A549 treated with dexamethasone at 1 μM for 4 hours (cell line): ENCODE data around the gene REX1BD. TPM values are rescaled to one million over a fixed set of nuclear protein-coding genes. Genes with fewer than 3 reads are reported as not detected.

Experiments used
- total RNA-seq: library from RNA; stranded (reverse); fragments of 200-300 nt; extraction: Qiagen RNA extraction; gene quantifications from 5 replicates; pipeline ENCODE4 v1.2.3, GENCODE V29; 2022

Gene REX1BD
- total RNA-seq: 38.3 to 52.4 TPM (median 45.9 TPM) in 5 replicates

GRCh38 chr19:18588611-18589379 lies at the start of gene REX1BD:
TSS of gene REX1BD (plus strand) at chr19:18588798. CDS start at chr19:18588802, 4 bp downstream.

GRCh38 chr19:18542941-18543813 lies 45.4 kb upstream of the REX1BD start, which contains the start of gene FKBP8:
TSS of gene FKBP8 (minus strand) at chr19:18543573. CDS start at chr19:18541970, 1,603 bp downstream.

GRCh38 chr19:18557411-18558201 lies 31.0 kb upstream of the REX1BD start, which contains the start of gene KXD1:
TSS of gene KXD1 (plus strand) at chr19:18557870. CDS start at chr19:18562057, 4,187 bp downstream.

DNA sequence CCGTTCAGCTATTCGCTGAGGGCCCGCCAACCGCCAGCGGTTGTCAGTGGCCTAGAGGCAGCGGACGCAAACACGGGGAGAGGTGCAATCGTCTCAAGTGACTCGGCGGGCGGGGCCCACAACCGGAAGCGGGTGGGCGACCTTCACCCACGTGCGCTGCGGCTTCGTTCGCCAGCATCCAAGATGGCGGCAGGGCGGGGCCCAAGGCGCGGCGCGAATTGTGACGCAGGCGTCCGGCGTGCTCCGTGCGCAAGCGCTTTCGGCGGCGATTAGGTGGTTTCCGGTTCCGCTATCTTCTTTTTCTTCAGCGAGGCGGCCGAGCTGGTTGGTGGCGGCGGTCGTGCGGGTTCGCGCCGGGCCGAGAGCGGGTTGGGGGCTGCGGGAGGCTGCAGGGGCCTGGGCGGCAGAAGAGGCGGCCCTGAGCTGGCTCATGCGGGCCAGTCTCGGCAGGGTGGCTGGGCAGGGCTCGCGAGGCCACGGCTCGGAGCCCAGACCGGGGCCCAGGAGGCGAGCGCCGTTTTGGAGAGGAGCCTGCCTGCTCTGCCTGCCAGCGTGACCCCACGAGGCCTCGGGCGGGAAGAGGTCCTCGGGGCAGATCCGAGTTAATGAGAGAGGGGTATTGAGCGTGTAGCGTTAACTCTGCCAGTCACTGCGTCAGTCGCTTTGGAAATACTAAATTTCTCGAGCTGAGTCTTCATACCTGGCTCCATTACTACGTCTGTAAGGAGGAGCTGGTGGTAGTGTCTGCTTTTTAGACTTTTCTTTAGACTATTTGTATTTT lies 16.8 kb upstream of the REX1BD start, which contains the start of gene UBA52:
Gene UBA52 (plus strand): TSS at position 294 of the 781 bp plus-strand sequence. CDS start 1,444 bp downstream, outside the sequence.

GRCh38 chr19:18606281-18607225 lies 18.0 kb downstream of the REX1BD start, which contains the start of gene CRLF1:
TSS of gene CRLF1 (minus strand) at chr19:18606799. CDS start at chr19:18606656, 143 bp downstream.

GRCh38 chr19:18612772-18613588 lies 24.4 kb downstream of the REX1BD start, which contains the start of gene TMEM59L:
TSS of gene TMEM59L (plus strand) at chr19:18612870. CDS start at chr19:18612959, 89 bp downstream.

GRCh38 chr19:18636969-18637629 lies 48.5 kb downstream of the REX1BD start, which contains the start of gene KLHL26:
TSS of gene KLHL26 (plus strand) at chr19:18637028. CDS start at chr19:18637055, 27 bp downstream.

Other genes with a start within 250 kb of the REX1BD start
- 1.5 to 3.6 TPM (median 2.9 TPM) in 5 replicates for gene PGPEP1, start 248.2 kb upstream of the REX1BD start, total RNA-seq
- 9.5 to 22.1 TPM (median 15.2 TPM) in 5 replicates for gene GDF15, start 202.6 kb upstream of the REX1BD start, total RNA-seq
- gene LRRC25, start 191.2 kb upstream of the REX1BD start, total RNA-seq: 0.11 TPM in 1 of 5 replicates, not detected in the others
- 33.0 to 50.5 TPM (median 48.5 TPM) in 5 replicates for gene SSBP4, start 169.4 kb upstream of the REX1BD start, total RNA-seq
- gene ISYNA1, start 150.7 kb upstream of the REX1BD start, total RNA-seq: 26.1 to 43.6 TPM (median 42.8 TPM) in 5 replicates
- 3.7 to 6.4 TPM (median 6.3 TPM) in 5 replicates for gene ELL, start 66.7 kb upstream of the REX1BD start, total RNA-seq
- gene FKBP8, start 45.2 kb upstream of the REX1BD start, total RNA-seq: 113 to 154 TPM (median 146 TPM) in 5 replicates
- 84.8 to 106 TPM (median 98.7 TPM) in 5 replicates for gene KXD1, start 30.9 kb upstream of the REX1BD start, total RNA-seq
- 1,021 to 1,163 TPM (median 1,060 TPM) in 5 replicates for gene UBA52, start 16.9 kb upstream of the REX1BD start, total RNA-seq
- 3.7 to 7.1 TPM (median 6.8 TPM) in 5 replicates for gene CRLF1, start 18.0 kb downstream of the REX1BD start, total RNA-seq
- gene TMEM59L, start 24.1 kb downstream of the REX1BD start, total RNA-seq: 3.8 to 6.1 TPM (median 5.2 TPM) in 5 replicates
- gene KLHL26, start 48.2 kb downstream of the REX1BD start, total RNA-seq: 3.7 to 5.1 TPM (median 4.7 TPM) in 5 replicates
- gene CRTC1, start 94.9 kb downstream of the REX1BD start, total RNA-seq: 2.3 to 5.6 TPM (median 4.7 TPM) in 5 replicates
- 0.16 to 0.26 TPM (median 0.19 TPM) in 5 replicates for gene COMP, start 202.5 kb downstream of the REX1BD start, total RNA-seq
- 27.8 to 45.2 TPM (median 43.1 TPM) in 5 replicates for gene UPF1, start 243.2 kb downstream of the REX1BD start, total RNA-seq